HCT116 (cell line): ENCODE data around the gene GATA3. TPM values are rescaled to one million over a fixed set of nuclear protein-coding genes. Genes with fewer than 3 reads are reported as not detected.

ENCODE experiments used
- ATAC-seq: fragments of 200-7000 bp; cut with Tn5 transposase; 2 replicates; pipeline ENCODE4 v1.9.1; 2020; ENCODE audit warnings: mild to moderate bottlenecking, moderate library complexity
- BruUV-seq: library from RNA; stranded (reverse); fragments of 400-500 nt; replicated peaks from 2 replicates; lab custom pipeline; 2021; lab: Mats Ljungman, UMichigan
- CTCF ChIA-PET: fragments of 300-600 bp; sonication (Branson Sonifier 250); formaldehyde crosslinking; loops from one replicate; lab custom pipeline; 2021; ENCODE audit warnings: antibody characterized with exemption; lab: Charles Lee
- POLR2A ChIA-PET: fragments of 300-600, 350-600 bp; sonication (Branson Sonifier 250); formaldehyde crosslinking; loops from one replicate; lab custom pipeline; 2021; ENCODE audit warnings: antibody characterized with exemption; lab: Charles Lee
- RAD21 ChIA-PET, 2 experiments: fragments of 300-600 bp; sonication (Branson Sonifier 250); formaldehyde crosslinking; loops; one replicate each; lab custom pipeline; 2023; ENCODE audit warnings: low total read pairs in 2 of 2; ENCODE audit not compliant: uncharacterized antibody in 2 of 2, unreplicated experiment in 2 of 2, low non-redundant PET in 1 of 2; lab: Charles Lee
- DNase-seq: peaks from one replicate; pipeline ENCODE4 v3.0.0-alpha.2; 2010; ENCODE audit warnings: low read depth, low spot score
- H2AFZ ChIP-seq: fragments of 200-600 bp; shearing (Covaris generic), sonication (generic); 2 replicates; pipeline ENCODE4 v1.6.1; 2017; ENCODE audit warnings: low read depth, mixed run types, mixed read lengths, antibody characterized with exemption, low read length; ENCODE audit not compliant: poor library complexity, severe bottlenecking
- H3K27ac ChIP-seq: 2 replicates; pipeline ENCODE4 v1.5.1; 2012; ENCODE audit warnings: low read depth, low read length
- H3K27me3 ChIP-seq: fragments of 200-600 bp; sonication (generic); 2 replicates; pipeline ENCODE4 v1.6.1; 2016; ENCODE audit warnings: mixed run types, low read length, mixed read lengths; ENCODE audit not compliant: insufficient read depth
- H3K36me3 ChIP-seq, 2 experiments: fragments of 200-500 bp in 1 of 2; fragments of 200-600 bp in 1 of 2; sonication (Bioruptor generic) in 1 of 2; sonication (generic) in 1 of 2; 2 replicates each; pipeline versions ENCODE4 v1.5.1 to v1.6.1; 2014 to 2016; ENCODE audit warnings: low read length in 2 of 2, inconsistent platforms in 1 of 2, mixed read lengths in 1 of 2, mixed run types in 1 of 2; ENCODE audit not compliant: insufficient read depth in 2 of 2, control insufficient read depth in 1 of 2
- H3K4me1 ChIP-seq, 2 experiments: fragments of 200-600 bp in 1 of 2; sonication (generic) in 1 of 2; 2 replicates each; pipeline versions ENCODE4 v1.5.1 to v1.6.1; 2012 to 2017; ENCODE audit warnings: low read length in 2 of 2, inconsistent platforms in 1 of 2, mild to moderate bottlenecking in 1 of 2, mixed read lengths in 1 of 2, mixed run types in 1 of 2, moderate library complexity in 1 of 2; ENCODE audit not compliant: insufficient read depth in 2 of 2, control insufficient read depth in 1 of 2
- H3K4me2 ChIP-seq: fragments of 200-600 bp; sonication (generic); 2 replicates; pipeline ENCODE4 v1.6.1; 2017; ENCODE audit warnings: mixed run types, low read length, mixed read lengths
- H3K4me3 ChIP-seq, 2 experiments: fragments of 200-600 bp in 1 of 2; sonication (generic) in 1 of 2; replicated peaks in 1 of 2; 2 replicates each; pipeline ENCODE4 v1.5.1; 2011 to 2016; ENCODE audit warnings: low read length in 2 of 2, control low read depth in 1 of 2, low read depth in 1 of 2, mild to moderate bottlenecking in 1 of 2, mixed read lengths in 1 of 2, mixed run types in 1 of 2
- H3K79me2 ChIP-seq: fragments of 200-600 bp; sonication (generic); 2 replicates; pipeline ENCODE4 v1.6.1; 2017; ENCODE audit warnings: mild to moderate bottlenecking, mixed run types, low read length, moderate library complexity, mixed read lengths; ENCODE audit not compliant: insufficient read depth
- H3K9ac ChIP-seq: fragments of 200-600 bp; sonication (generic); 2 replicates; pipeline ENCODE4 v1.6.1; 2016; ENCODE audit warnings: low read length, mixed read lengths
- H3K9me2 ChIP-seq: fragments of 200-600 bp; sonication (generic), shearing (Covaris generic); 2 replicates; pipeline ENCODE4 v1.6.1; 2017; ENCODE audit warnings: mixed run types, mild to moderate bottlenecking, moderate library complexity; ENCODE audit not compliant: insufficient read depth
- H3K9me3 ChIP-seq, 2 experiments: fragments of 200-500 bp in 1 of 2; fragments of 200-600 bp in 1 of 2; sonication (Bioruptor generic) in 1 of 2; sonication (generic) in 1 of 2; 2 replicates each; pipeline ENCODE4 v1.6.1; 2014 to 2017; ENCODE audit warnings: low read length in 2 of 2, mixed read lengths in 2 of 2, inconsistent platforms in 1 of 2, low read depth in 1 of 2, mild to moderate bottlenecking in 1 of 2, mixed run types in 1 of 2, moderate library complexity in 1 of 2; ENCODE audit not compliant: control insufficient read depth in 1 of 2, insufficient read depth in 1 of 2
- H4K20me1 ChIP-seq: fragments of 200-600 bp; sonication (generic), shearing (Covaris generic); 2 replicates; pipeline ENCODE4 v1.6.1; 2017; ENCODE audit warnings: mixed run types, mild to moderate bottlenecking, moderate library complexity; ENCODE audit not compliant: insufficient read depth
- CEBPB ChIP-seq: IDR thresholded peaks from 2 replicates; pipeline ENCODE4 v1.6.1; 2012; ENCODE audit warnings: low read depth
- EGR1 ChIP-seq: IDR thresholded peaks from 2 replicates; pipeline ENCODE4 v1.6.1; 2012; ENCODE audit warnings: low read depth
- ELF1 ChIP-seq: IDR thresholded peaks from 2 replicates; pipeline ENCODE4 v1.6.1; 2012; ENCODE audit warnings: low read depth, borderline replicate concordance
- EZH2 ChIP-seq: fragments of 200-600 bp; sonication (generic); IDR thresholded peaks from 2 replicates; pipeline ENCODE4 v1.6.1; 2017; ENCODE audit warnings: antibody characterized with exemption, mixed run types
- FOSL1 ChIP-seq: IDR thresholded peaks from 2 replicates; pipeline ENCODE4 v1.6.1; 2012; ENCODE audit warnings: low read depth
- MAX ChIP-seq: IDR thresholded peaks from 2 replicates; pipeline ENCODE4 v1.6.1; 2012
- POLR2AphosphoS5 ChIP-seq: IDR thresholded peaks from 2 replicates; pipeline ENCODE4 v1.6.1; 2011; ENCODE audit warnings: mild to moderate bottlenecking, low read depth, low read length, moderate library complexity
- RAD21 ChIP-seq: IDR thresholded peaks from 2 replicates; pipeline ENCODE4 v1.6.1; 2012; ENCODE audit warnings: low read depth, mild to moderate bottlenecking
- REST ChIP-seq: IDR thresholded peaks from 2 replicates; pipeline ENCODE4 v1.6.1; 2012; ENCODE audit warnings: low read depth
- SIN3A ChIP-seq: IDR thresholded peaks from 2 replicates; pipeline ENCODE4 v1.6.1; 2012; ENCODE audit warnings: low read depth
- SRF ChIP-seq: IDR thresholded peaks from 2 replicates; pipeline ENCODE4 v1.6.1; 2012; ENCODE audit warnings: low read depth
- YY1 ChIP-seq: IDR thresholded peaks from 2 replicates; pipeline ENCODE4 v1.6.1; 2011; ENCODE audit warnings: low read length, low read depth, moderate library complexity, mild to moderate bottlenecking; ENCODE audit not compliant: insufficient replicate concordance; ENCODE audit errors: extremely low read depth
- ZBTB33 ChIP-seq: IDR thresholded peaks from 2 replicates; pipeline ENCODE4 v1.6.1; 2011; ENCODE audit warnings: mild to moderate bottlenecking, low read length, moderate library complexity; ENCODE audit not compliant: insufficient replicate concordance; ENCODE audit errors: extremely low read depth
- ZFX ChIP-seq: fragments of 450-650 bp; IDR thresholded peaks from 2 replicates; pipeline ENCODE4 v1.6.1; 2017
- intact Hi-C: fragments of 100-400 bp; cut with micrococcal nuclease; formaldehyde crosslinking; loops from 2 replicates; pipeline ENCODE4 v1.10.0; 2022
- total RNA-seq: library from RNA; stranded (reverse); gene quantifications from one replicate; pipeline ENCODE4 v1.2.1, GENCODE V29; 2021; ENCODE audit not compliant: unreplicated experiment

Gene GATA3
- total RNA-seq, 1 experiment from 2014 or later: 2.7 TPM

- Histone ChIP-seq H4K20me1 (no peaks in the 10 kb centered on the region), H3K9me3 (no peaks in the 10 kb centered on the region), H3K9me2 (no peaks in the 10 kb centered on the region), H3K4me3 (no peak overlapping the region), H3K4me1 (no peaks in the 10 kb centered on the region), H3K4me2 (no peak overlapping the region), H3K9ac (no peak overlapping the region), H2AFZ (no peak overlapping the region), H3K27ac (no peak overlapping the region), H3K27me3 (peaks cover 68% of the 10 kb centered on the region), H3K79me2 (no peaks in the 10 kb centered on the region), H3K36me3 (no peaks in the 10 kb centered on the region)
- TF ChIP-seq FOSL1 (no peak), ZFX (no peak), CEBPB (no peak), EZH2 (no peak), EGR1 (no peak)
- no peak for ATAC-seq
- POLR2A ChIA-PET: no interaction called here
- intact Hi-C loops: no loop called here
- no peak for DNase-seq
- no TSS peak for BruUV-seq
- CTCF ChIA-PET: no interaction called here
- RAD21 ChIA-PET: no interaction called here
Measured at GRCh38 chr10:8041284-8041991, 13.1 kb upstream of the GATA3 start.

GRCh38 chr10:8041992-8042720, 12.3 kb upstream of the GATA3 start:
- H3K9ac ChIP-seq: no peak overlapping the region
- H3K9me2 ChIP-seq: no peaks in the 10 kb centered on the region
- DNase-seq (no peak), ATAC-seq (no peak)
- no peaks in the 10 kb centered on the region for H4K20me1 ChIP-seq
- intact Hi-C loops: no loop called here
- H3K4me1 ChIP-seq: no peaks in the 10 kb centered on the region
- BruUV-seq: no TSS peak
- no peaks in the 10 kb centered on the region for H3K79me2 ChIP-seq
- no peaks in the 10 kb centered on the region for H3K9me3 ChIP-seq
- ChIA-PET RAD21 (no interaction called here), POLR2A (no interaction called here), CTCF (no interaction called here)
- H3K27ac ChIP-seq: no peak overlapping the region
- no peaks in the 10 kb centered on the region for H3K36me3 ChIP-seq
- H3K4me3 ChIP-seq: no peak overlapping the region
- H2AFZ ChIP-seq: no peak overlapping the region
- H3K27me3 ChIP-seq: peaks cover 74% of the 10 kb centered on the region
- H3K4me2 ChIP-seq: no peak overlapping the region
- TF ChIP-seq EGR1 (no peak), MAX (no peak), SIN3A (no peak), ELF1 (no peak), RAD21 (no peak), ZBTB33 (no peak), CEBPB (no peak), YY1 (no peak), EZH2 (no peak), POLR2AphosphoS5 (no peak), SRF (no peak), REST (no peak)
